GM10266 (cell line): ENCODE measurements around the gene C22orf39.

Experiments
- DNase-seq: peaks from one replicate; pipeline ENCODE4 v3.0.0; 2012; ENCODE audit errors: extremely low spot score
- CTCF ChIP-seq: IDR thresholded peaks from 2 replicates; pipeline ENCODE4 v1.5.1; 2012; ENCODE audit warnings: mild to moderate bottlenecking, low read depth; ENCODE audit not compliant: control insufficient read depth, insufficient read depth; ENCODE audit errors: missing control alignments

Gene C22orf39

GRCh38 chr22:19476023-19476422 is 28.5 kb upstream of the C22orf39 start:
- TF ChIP-seq CTCF = no peak
- no peak for DNase-seq

GRCh38 chr22:19473578-19473977 is 26.1 kb upstream of the C22orf39 start:
- no peak for DNase-seq
- TF ChIP-seq CTCF = no peak

- DNase-seq = no peak
- no peak for TF ChIP-seq CTCF
Measured at GRCh38 chr22:19472233-19472632, 24.7 kb upstream of the C22orf39 start.

GRCh38 chr22:19471572-19471971 is 24.1 kb upstream of the C22orf39 start:
- DNase-seq = no peak
- no peak for TF ChIP-seq CTCF

GRCh38 chr22:19470010-19470409 is 22.5 kb upstream of the C22orf39 start:
- no peak for DNase-seq
- no peak for TF ChIP-seq CTCF

- no peak for DNase-seq
- no peak for TF ChIP-seq CTCF
Measured at GRCh38 chr22:19469421-19469820, 21.9 kb upstream of the C22orf39 start.

GRCh38 chr22:19467912-19468311 is 20.4 kb upstream of the C22orf39 start:
- no peak for DNase-seq
- TF ChIP-seq CTCF = no peak
